HG03045 (cell line): ENCODE results near the gene ERF.

Source experiments
- ATAC-seq: cut with Tn5 transposase; IDR thresholded peaks from one replicate; pipeline ENCODE4 v1.9.1; 2021; ENCODE audit warnings: mild to moderate bottlenecking, moderate library complexity; ENCODE audit not compliant: unreplicated experiment

Gene ERF

DNA sequence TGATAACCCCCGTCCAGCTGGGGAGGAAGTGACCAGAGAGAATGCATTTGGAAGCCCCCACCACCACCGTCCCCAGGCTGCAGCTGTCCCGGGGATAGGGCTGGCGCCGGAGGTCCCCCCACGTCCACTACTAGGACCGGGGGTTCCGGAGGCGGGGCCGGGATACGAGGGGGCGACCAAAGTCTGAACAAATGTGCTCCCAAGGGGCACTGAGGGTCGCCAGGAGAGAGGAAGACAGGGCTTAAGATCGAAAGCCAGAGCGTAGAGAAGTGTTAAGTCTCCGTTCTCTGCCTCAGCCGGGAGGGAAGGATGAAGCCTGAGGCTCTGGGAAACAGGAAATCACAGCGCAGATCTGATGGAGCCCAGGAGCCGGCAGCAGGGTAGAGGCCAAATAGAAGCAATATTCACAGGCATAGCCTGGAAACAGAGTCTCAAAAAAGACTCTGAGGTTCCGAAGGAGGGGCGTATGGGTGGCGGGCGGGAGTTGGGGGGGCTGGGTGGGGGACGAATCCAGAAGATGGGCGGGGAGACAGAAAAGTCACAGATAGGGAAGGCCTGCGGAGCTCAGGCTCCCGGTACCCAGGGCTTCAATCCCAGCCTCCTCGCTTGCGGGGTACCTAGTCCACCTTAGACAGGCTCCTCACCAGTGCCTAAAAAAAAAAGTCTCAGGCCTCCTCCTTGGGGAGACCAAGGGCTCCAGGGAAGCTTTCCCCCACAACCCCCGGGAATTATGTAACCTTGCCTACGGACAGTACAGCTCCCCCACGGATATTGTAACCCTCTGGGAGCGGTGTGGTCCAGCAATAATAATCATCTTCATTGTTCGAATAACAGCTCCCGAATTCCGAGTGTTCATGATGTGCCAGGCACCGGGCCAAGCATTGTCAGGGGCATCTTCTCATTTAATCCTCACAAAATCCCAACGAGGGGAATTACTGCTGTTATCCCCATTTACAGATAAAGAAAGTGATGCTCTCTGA lies 1.1 kb upstream of the ERF start:
- ATAC-seq, result no peak

GRCh38 chr19:42254089-42254849 lies 659 bp downstream of the ERF start:
- peak; percentile 30 for ATAC-seq

GRCh38 chr19:42253245-42254088 lies 1.5 kb downstream of the ERF start:
- ATAC-seq, result peak; percentile 1

DNA sequence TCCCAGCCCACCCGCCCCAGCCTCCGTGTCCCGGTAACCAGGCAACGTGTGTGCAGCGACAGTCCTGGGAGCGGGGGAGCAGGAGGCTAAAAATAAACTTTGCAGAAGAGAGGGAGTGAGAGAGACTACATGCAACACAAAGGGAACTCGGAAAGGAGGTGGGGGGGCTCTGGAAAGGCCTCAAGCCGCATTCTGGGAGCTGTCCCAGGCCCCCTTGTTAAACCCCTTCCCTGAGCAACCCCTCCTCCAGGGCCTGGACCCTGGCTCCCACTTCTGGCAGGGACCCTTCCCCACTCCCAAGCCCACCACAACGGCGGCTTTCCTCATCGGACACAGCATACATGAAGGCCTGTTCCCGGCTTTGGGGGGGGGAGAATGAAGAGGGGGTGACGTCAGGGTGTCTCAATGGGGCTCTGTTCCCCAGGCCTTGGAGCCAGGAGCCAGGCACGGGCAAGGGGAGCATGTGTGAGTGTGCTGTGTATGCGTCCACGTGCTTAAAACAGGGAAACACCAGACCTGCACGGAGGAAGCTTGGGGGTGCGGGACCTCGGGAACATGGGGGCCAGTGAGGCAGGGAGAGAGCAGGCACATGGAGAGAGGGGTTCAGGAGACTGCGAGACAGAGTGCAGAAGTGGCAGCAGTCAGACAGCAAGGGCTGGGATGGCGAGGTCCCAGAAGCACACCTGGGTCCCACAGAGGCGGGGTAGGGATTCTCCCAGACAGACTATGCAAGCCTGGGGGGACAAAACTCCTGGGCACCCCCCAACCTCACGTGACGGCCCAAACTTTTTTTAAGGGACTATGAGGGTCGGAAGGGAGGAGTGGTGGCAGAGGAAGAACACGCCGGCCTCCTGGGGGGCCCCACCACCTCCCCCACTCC lies 2.3 kb downstream of the ERF start:
- ATAC-seq, result no peak

GRCh38 chr19:42251572-42252358 lies 3.2 kb downstream of the ERF start:
- ATAC-seq, result no peak

DNA sequence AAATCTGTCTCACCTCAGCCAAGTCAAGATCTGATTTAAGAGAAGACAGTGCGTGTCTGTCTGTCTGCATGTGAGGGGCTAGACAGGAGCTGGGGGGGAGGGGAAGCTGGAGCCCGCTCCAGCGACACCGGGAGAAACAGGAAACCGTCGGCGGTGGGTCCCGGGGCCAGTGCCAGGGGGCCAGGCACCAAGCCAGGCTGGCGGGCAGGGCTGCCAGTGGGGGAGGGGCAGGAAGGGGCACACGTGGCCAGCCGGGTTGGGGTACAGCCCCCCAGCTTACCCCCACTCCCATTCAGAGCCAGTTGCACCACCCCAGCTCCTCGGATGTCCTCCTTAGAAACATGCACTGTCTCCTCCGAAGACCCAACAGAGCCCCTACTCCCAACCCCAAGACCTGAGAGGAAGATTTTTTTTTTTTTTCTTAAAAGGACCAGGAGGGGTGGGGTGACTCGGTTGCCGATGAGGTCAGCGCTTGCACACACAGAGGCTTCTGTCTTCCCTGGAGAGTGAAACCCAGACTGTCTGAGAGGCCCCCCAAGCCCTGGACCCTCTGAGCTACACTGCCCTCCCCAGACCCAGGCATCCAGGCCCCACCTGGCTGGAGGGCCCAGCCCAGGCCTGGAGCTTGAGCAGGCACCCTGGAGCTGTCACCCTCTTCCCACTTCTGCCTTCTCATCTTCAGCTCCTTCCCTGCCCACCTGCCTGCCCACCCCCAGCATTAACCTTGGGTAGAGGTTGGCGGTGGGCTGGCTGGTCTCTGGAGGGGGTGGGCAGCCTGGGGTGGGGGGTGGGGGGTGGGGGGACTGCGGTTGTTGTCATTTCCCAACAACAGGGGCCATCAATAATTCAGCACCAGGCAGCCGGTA lies 4.0 kb downstream of the ERF start:
- no peak for ATAC-seq

GRCh38 chr19:42250183-42250665 lies 4.7 kb downstream of the ERF start:
- ATAC-seq, result no peak

- ATAC-seq, result no peak
Observed at GRCh38 chr19:42249769-42250168, 5.2 kb downstream of the ERF start.

- no peak for ATAC-seq
Observed at GRCh38 chr19:42249149-42249750, 5.7 kb downstream of the ERF start.

- ATAC-seq, result no peak
Observed at GRCh38 chr19:42248270-42249148, 6.4 kb downstream of the ERF start.

DNA sequence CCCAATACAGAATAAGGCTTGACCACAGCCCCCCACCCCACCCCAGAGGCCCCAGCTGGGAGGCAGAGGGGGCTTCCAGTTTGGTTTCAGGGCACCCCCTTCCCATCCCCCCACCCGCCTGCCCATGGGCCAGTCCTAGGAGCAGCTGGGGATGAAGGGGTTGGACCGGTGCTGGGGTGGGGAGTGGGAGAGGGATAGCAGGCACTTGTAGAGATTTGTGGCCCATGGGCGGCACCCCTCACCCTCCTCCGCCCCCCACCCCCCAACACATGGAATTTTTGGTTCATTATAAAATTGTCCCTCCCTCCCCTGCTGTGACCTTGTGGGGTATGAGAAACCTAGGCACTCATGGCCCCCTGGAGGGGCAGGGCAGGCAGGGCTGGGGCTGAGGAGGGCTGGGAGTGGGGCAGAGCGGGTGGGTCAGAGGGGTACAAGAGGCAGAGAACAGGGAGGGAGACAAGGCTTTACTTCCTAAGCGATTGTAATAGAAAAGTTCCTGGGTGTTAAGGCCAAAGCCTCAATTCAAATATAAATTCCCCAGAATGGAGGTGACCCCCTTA lies 7.2 kb downstream of the ERF start:
- ATAC-seq, result no peak

- no peak for ATAC-seq
Observed at GRCh38 chr19:42246922-42247639, 7.8 kb downstream of the ERF start.

- no peak for ATAC-seq
Observed at GRCh38 chr19:42246143-42246921, 8.6 kb downstream of the ERF start.

- no peak for ATAC-seq
Observed at GRCh38 chr19:42245231-42245630, 9.7 kb downstream of the ERF start.
